Ishikawa (cell line): ENCODE measurements around the gene COL6A1.

ENCODE experiments used
- CEBPB ChIP-seq: IDR thresholded peaks from 2 replicates; pipeline ENCODE4 v1.6.1; 2012
- CREB1 ChIP-seq: IDR thresholded peaks from 2 replicates; pipeline ENCODE4 v1.6.1; 2012; ENCODE audit warnings: low read depth
- EGR1 ChIP-seq: IDR thresholded peaks from 2 replicates; pipeline ENCODE4 v1.6.1; 2012
- EP300 ChIP-seq: IDR thresholded peaks from 2 replicates; pipeline ENCODE4 v1.6.1; 2012; ENCODE audit warnings: borderline replicate concordance
- FOXM1 ChIP-seq: IDR thresholded peaks from 2 replicates; pipeline ENCODE4 v1.6.1; 2012; ENCODE audit warnings: low read depth, borderline replicate concordance
- MAX ChIP-seq: IDR thresholded peaks from 2 replicates; pipeline ENCODE4 v1.6.1; 2012
- NFIC ChIP-seq: IDR thresholded peaks from 2 replicates; pipeline ENCODE4 v1.6.1; 2012
- RAD21 ChIP-seq: IDR thresholded peaks from 2 replicates; pipeline ENCODE4 v1.6.1; 2012; ENCODE audit warnings: low read depth
- REST ChIP-seq: IDR thresholded peaks from 2 replicates; pipeline ENCODE4 v1.6.1; 2012; ENCODE audit warnings: low read depth, mild to moderate bottlenecking
- TAF1 ChIP-seq: IDR thresholded peaks from 2 replicates; pipeline ENCODE4 v1.6.1; 2012; ENCODE audit warnings: low read depth, mild to moderate bottlenecking
- TCF12 ChIP-seq: IDR thresholded peaks from 2 replicates; pipeline ENCODE4 v1.6.1; 2012; ENCODE audit warnings: low read depth
- TEAD4 ChIP-seq: IDR thresholded peaks from 2 replicates; pipeline ENCODE4 v1.6.1; 2012
- USF1 ChIP-seq: IDR thresholded peaks from 2 replicates; pipeline ENCODE4 v1.6.1; 2012
- YY1 ChIP-seq: IDR thresholded peaks from 2 replicates; pipeline ENCODE4 v1.6.1; 2012; ENCODE audit warnings: low read depth
- ZBTB7A ChIP-seq: IDR thresholded peaks from 2 replicates; pipeline ENCODE4 v1.6.1; 2012; ENCODE audit warnings: low read depth

The COL6A1 gene

GRCh38 chr21:45945066-45945867 lies 36.3 kb upstream of the COL6A1 start:
- TF ChIP-seq MAX (no peak), REST (no peak), YY1 (peak; percentile 77), ZBTB7A (no peak), FOXM1 (no peak), CEBPB (no peak), TCF12 (0 out of 2 replicates have a peak, but pooled peaks have one; percentile 21), TEAD4 (no peak), RAD21 (no peak), EP300 (no peak), NFIC (0 out of 2 replicates have a peak, but pooled peaks have one; percentile 10), TAF1 (no peak), CREB1 (no peak), EGR1 (no peak), USF1 (no peak)

GRCh38 chr21:45945868-45946210 lies 35.7 kb upstream of the COL6A1 start:
- TF ChIP-seq TCF12 = no peak
- no peak for TF ChIP-seq REST
- TF ChIP-seq ZBTB7A = no peak
- TF ChIP-seq MAX = peak; percentile 55
- TF ChIP-seq TEAD4 = 0 out of 2 replicates have a peak, but pooled peaks have one; percentile 4
- peak; percentile 33; the same call in 1 of the 2 replicates for TF ChIP-seq CREB1
- peak; percentile 72 for TF ChIP-seq EGR1
- TF ChIP-seq EP300 = no peak
- no peak for TF ChIP-seq FOXM1

GRCh38 chr21:45947296-45947695 lies 34.3 kb upstream of the COL6A1 start:
- no peak for TF ChIP-seq EGR1
- TF ChIP-seq RAD21 = no peak
- no peak for TF ChIP-seq TEAD4
- TF ChIP-seq NFIC = no peak

- 0 out of 2 replicates have a peak, but pooled peaks have one; percentile 15 for TF ChIP-seq REST
- no peak for TF ChIP-seq YY1
- no peak for TF ChIP-seq CEBPB
- TF ChIP-seq CREB1 = no peak
- TF ChIP-seq EP300 = no peak
- TF ChIP-seq NFIC = no peak
Measured at GRCh38 chr21:45947716-45948255, 33.8 kb upstream of the COL6A1 start.

- TF ChIP-seq EGR1 (no peak), ZBTB7A (no peak), REST (no peak), MAX (no peak), EP300 (no peak), NFIC (no peak), TCF12 (no peak), TAF1 (no peak), TEAD4 (no peak), FOXM1 (no peak), USF1 (no peak), YY1 (no peak), CREB1 (no peak), CEBPB (no peak), RAD21 (no peak)
Measured at GRCh38 chr21:45948576-45949141, 32.9 kb upstream of the COL6A1 start.
